ENCODE measurements around the gene TBC1D22A. TPM values are rescaled to one million over a fixed set of nuclear protein-coding genes. Genes with fewer than 3 reads are reported as not detected.

The TBC1D22A gene
- total and polyA plus RNA-seq, 7 experiments from 2014 or later: 18.6 to 50.1 (median 39.3) TPM

DNA sequence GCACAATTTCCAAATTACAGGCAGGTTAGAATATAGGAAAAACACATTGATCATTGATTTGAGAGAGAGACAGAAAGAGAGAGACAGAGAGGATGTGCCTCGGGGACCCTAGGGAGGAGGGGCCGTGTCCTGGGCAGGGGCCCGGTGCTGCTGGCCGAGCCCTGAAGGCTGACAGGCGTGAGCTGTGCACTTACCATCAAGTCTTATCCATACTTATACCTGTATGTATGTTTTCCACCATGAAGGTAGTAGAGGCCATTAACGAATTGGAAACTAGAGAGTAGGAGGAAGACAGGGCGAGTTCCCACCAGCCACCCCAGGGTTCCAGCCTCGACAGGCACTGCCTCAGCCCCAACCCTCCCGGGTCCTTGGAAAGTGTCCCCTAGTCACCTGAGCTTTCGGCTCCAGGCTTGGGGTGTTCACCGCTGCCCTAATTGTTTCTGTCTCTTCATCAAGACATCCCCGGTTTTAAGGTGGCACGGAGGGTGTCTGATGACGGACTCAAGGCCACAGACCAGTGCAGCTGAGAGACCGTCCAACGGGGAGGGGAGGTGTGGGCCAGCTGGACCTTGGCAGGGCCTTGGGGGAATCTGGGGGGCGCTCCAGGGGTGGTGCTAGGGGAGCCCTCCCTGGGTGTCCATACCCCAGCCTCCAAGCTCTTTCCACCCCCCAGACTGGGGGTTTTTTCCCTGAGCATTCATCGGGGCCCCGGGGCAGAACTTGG is 431.3 kb downstream of the TBC1D22A start:
- intact Hi-C loops (cut with micrococcal nuclease): no loop called here
- no peak overlapping the region for H3K4me3 ChIP-seq (ENCODE audit: low read length)
- no peaks in the 10 kb centered on the region for H3K4me1 Mint-ChIP-seq

DNA sequence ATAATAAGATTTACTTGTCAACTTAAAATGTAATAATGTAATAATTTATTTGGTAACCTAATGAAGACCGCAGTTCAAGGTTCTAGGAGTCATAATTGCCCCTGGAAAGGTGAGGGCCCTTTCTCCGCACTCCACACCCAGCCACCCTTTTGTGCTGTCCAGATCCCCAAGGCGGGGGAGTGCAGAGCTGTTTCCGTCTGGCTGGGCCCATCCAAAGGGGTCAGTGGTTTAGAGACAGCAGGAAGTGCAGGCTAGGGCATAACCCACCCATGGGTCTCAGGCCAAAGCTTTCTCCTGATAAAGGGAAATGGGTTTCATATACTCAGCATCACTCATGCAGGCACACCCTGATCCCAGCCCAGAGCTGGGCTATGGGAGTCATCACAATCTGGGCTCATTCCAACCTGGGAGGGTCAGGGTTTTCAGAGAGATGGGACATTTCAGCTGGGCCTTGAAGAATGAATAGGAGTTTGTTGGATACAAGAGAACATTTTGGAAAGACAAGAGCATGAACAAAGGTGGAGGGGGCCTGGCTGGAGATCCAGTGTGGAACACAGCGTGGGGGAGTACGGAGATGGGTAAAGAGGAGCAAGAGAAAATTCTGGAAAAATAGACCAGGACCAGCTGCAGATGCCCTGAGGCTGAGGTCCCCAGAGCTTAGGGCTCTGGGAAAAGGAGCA is 432.2 kb downstream of the TBC1D22A start:
- H3K9me3 ChIP-seq (ENCODE audit: control insufficient read depth in 2 of 3, low read length in 3 of 3): no peaks in the 10 kb centered on the region
- intact Hi-C loops (cut with micrococcal nuclease): no loop called here
- H3K4me3 ChIP-seq (ENCODE audit: low read length): no peak overlapping the region
- no peaks in the 10 kb centered on the region for H3K36me3 ChIP-seq (ENCODE audit: control insufficient read depth in 2 of 3, insufficient read depth in 3 of 3, low read length in 3 of 3)
- peaks cover 0 to 1% (median 0%) of the 10 kb centered on the region in 11 donors for H3K9me3 Mint-ChIP-seq
- POLR2A ChIA-PET: no interaction called here
- no peaks in the 10 kb centered on the region for H3K4me1 Mint-ChIP-seq
- H3K27ac ChIP-seq (ENCODE audit: low read depth, low read length): no peak overlapping the region
- CTCF ChIA-PET: no interaction called here
- H3K27me3 Mint-ChIP-seq: no peaks in the 10 kb centered on the region
- DNase-seq (peak in 1 of 9 donors; percentile 16), ATAC-seq (no peak)
- H3K36me3 Mint-ChIP-seq: no peaks in the 10 kb centered on the region
- H3K4me1 ChIP-seq (ENCODE audit: control insufficient read depth in 2 of 2, insufficient read depth in 2 of 2, low read length in 2 of 2): no peaks in the 10 kb centered on the region
- no peak overlapping the region for H3K27ac Mint-ChIP-seq
- no peaks in the 10 kb centered on the region for H3K27me3 ChIP-seq (ENCODE audit: control insufficient read depth in 2 of 2, insufficient read depth in 2 of 2, low read length in 2 of 2)
- H3K4me3 Mint-ChIP-seq: no peak overlapping the region

More for the DNA sequence above, 431.3 kb downstream of the TBC1D22A start:
- Mint-ChIP-seq H3K27ac (no peak overlapping the region), H3K4me3 (no peak overlapping the region), H3K9me3 (peaks cover 0 to 2% (median 0%) of the 10 kb centered on the region in 11 donors), H3K27me3 (no peaks in the 10 kb centered on the region), H3K36me3 (no peaks in the 10 kb centered on the region)
- no peak overlapping the region for H3K27ac ChIP-seq (ENCODE audit: low read depth, low read length)
- ChIA-PET POLR2A (no interaction called here), CTCF (interaction anchor here (0.7 kb wide), 1 partner anchor 69 kb away, joined by 3 read pairs; no protein-coding TSS in a partner anchor)
- H3K4me1 ChIP-seq (ENCODE audit: control insufficient read depth in 2 of 2, insufficient read depth in 2 of 2, low read length in 2 of 2): no peaks in the 10 kb centered on the region
- H3K9me3 ChIP-seq (ENCODE audit: control insufficient read depth in 2 of 3, low read length in 3 of 3): no peaks in the 10 kb centered on the region
- no peaks in the 10 kb centered on the region for H3K27me3 ChIP-seq (ENCODE audit: control insufficient read depth in 2 of 2, insufficient read depth in 2 of 2, low read length in 2 of 2)
- ATAC-seq (no peak), DNase-seq (peak in 1 of 9 donors; percentile 16)
- H3K36me3 ChIP-seq (ENCODE audit: control insufficient read depth in 2 of 3, insufficient read depth in 3 of 3, low read length in 3 of 3): no peaks in the 10 kb centered on the region

DNA sequence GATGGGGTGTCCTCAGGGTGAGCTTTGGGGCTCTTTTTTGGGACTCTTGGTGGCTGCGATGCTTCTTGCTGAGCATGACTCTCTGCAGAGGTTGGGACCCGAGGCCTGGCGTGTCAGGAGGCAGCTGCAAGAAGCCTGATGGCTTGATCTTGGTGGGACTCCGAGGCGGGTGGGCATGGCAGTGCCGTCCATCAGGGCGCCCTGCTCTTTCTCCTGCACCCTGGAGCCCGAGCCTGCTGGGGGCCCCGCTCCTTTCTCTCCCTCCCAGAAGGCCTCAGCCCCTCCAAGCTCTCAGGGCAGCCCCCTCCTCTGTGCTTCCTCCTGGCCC is 432.7 kb downstream of the TBC1D22A start:
- ChIA-PET CTCF (no interaction called here), POLR2A (no interaction called here)
- Histone ChIP-seq H3K27me3 (ENCODE audit: control insufficient read depth in 2 of 2, insufficient read depth in 2 of 2, low read length in 2 of 2) (no peaks in the 10 kb centered on the region), H3K27ac (ENCODE audit: low read depth, low read length) (no peak overlapping the region), H3K36me3 (ENCODE audit: control insufficient read depth in 2 of 3, insufficient read depth in 3 of 3, low read length in 3 of 3) (no peaks in the 10 kb centered on the region), H3K9me3 (ENCODE audit: control insufficient read depth in 2 of 3, low read length in 3 of 3) (no peaks in the 10 kb centered on the region), H3K4me3 (ENCODE audit: low read length) (no peak overlapping the region), H3K4me1 (ENCODE audit: control insufficient read depth in 2 of 2, insufficient read depth in 2 of 2, low read length in 2 of 2) (no peaks in the 10 kb centered on the region)
- Mint-ChIP-seq H3K4me3 (no peak overlapping the region), H3K4me1 (no peaks in the 10 kb centered on the region), H3K36me3 (no peaks in the 10 kb centered on the region), H3K9me3 (peaks cover 0 to 1% (median 0%) of the 10 kb centered on the region in 11 donors), H3K27me3 (no peaks in the 10 kb centered on the region), H3K27ac (peak overlapping the region in 1 of 9 donors; percentile 5)
- ATAC-seq (no peak), DNase-seq (no peak)
- intact Hi-C loops (cut with micrococcal nuclease): no loop called here

DNA sequence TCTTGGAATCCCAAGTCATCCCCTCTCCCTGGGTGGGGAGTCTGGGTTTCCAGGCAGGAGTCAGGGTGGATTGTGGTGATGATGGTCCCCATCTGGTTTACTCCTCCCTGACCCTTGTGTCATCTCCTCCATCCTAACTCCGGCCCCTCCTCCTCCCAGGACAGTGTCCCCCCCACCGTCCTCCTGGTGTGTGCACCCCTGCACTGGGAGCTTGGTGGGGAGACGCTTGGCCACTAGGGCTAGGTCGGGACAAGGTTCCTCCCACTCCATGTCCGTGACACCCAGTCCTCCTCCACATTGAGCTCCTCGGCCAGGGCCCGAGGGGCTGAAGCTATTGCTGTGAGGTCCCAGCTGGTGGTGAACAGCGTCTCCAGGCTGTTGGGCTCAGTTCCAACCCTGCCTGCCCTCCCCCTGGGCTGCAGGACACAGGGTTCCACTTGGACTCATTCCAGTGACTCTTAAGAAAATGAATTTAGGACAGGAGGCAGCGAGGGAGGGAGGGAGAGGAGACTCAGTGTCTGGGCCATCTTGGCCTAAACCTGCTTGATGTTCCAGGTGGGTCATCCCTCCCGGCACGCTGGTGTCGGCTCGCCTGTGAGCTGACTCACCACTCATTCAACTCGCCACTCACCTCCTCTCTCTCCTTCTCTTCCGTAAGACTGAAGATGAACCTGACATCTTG is 433.2 kb downstream of the TBC1D22A start:
- Mint-ChIP-seq H3K4me1 (no peaks in the 10 kb centered on the region), H3K27me3 (no peaks in the 10 kb centered on the region), H3K9me3 (peaks cover 0 to 1% (median 0%) of the 10 kb centered on the region in 11 donors), H3K36me3 (no peaks in the 10 kb centered on the region), H3K27ac (peak overlapping the region in 1 of 9 donors; percentile 5), H3K4me3 (no peak overlapping the region)
- ATAC-seq (no peak), DNase-seq (peak in 1 of 9 donors; percentile 11)
- no peak overlapping the region for H3K27ac ChIP-seq (ENCODE audit: low read depth, low read length)
- intact Hi-C loops (cut with micrococcal nuclease): no loop called here
- H3K4me3 ChIP-seq (ENCODE audit: low read length): no peak overlapping the region
- no peaks in the 10 kb centered on the region for H3K4me1 ChIP-seq (ENCODE audit: control insufficient read depth in 2 of 2, insufficient read depth in 2 of 2, low read length in 2 of 2)
- no peaks in the 10 kb centered on the region for H3K9me3 ChIP-seq (ENCODE audit: control insufficient read depth in 2 of 3, low read length in 3 of 3)
- ChIA-PET CTCF (no interaction called here), POLR2A (no interaction called here)
- H3K36me3 ChIP-seq (ENCODE audit: control insufficient read depth in 2 of 3, insufficient read depth in 3 of 3, low read length in 3 of 3): no peaks in the 10 kb centered on the region
- H3K27me3 ChIP-seq (ENCODE audit: control insufficient read depth in 2 of 2, insufficient read depth in 2 of 2, low read length in 2 of 2): no peaks in the 10 kb centered on the region

DNA sequence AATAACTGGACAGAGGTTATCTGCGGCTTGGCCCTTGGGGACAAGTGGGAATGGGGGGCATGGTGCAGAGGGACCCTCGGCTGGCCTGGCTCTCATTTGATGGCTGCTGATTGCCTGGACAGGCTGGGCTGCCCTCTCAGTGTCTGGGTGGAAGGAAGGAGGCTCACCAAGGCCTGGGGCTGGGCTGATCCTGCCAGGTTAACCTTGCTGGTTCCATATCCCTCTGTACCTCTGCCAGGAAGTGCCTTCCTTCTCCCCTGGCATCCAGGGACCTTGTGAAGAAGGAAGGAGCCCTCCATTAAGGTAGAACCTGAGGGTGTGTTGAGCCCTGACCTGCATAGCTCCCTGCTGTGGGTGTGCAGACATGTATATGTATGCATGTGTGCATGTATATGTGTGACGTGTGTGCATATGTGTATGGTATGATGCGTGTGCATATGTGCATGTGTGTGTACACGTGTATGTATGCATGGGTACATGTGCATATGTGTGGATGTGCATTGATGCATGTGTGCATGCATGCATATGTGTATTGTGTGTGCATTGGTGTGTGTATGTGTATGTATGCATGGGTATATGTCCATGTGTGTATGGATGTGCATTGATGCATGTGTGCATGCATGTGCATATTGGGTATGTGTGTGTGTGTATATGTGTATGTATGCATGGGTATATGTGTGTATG is 433.9 kb downstream of the TBC1D22A start:
- ATAC-seq (no peak), DNase-seq (peak in 1 of 9 donors; percentile 4)
- Histone ChIP-seq H3K27me3 (ENCODE audit: control insufficient read depth in 2 of 2, insufficient read depth in 2 of 2, low read length in 2 of 2) (no peaks in the 10 kb centered on the region), H3K4me1 (ENCODE audit: control insufficient read depth in 2 of 2, insufficient read depth in 2 of 2, low read length in 2 of 2) (no peaks in the 10 kb centered on the region), H3K27ac (ENCODE audit: low read depth, low read length) (no peak overlapping the region), H3K9me3 (ENCODE audit: control insufficient read depth in 2 of 3, low read length in 3 of 3) (no peaks in the 10 kb centered on the region), H3K36me3 (ENCODE audit: control insufficient read depth in 2 of 3, insufficient read depth in 3 of 3, low read length in 3 of 3) (no peaks in the 10 kb centered on the region), H3K4me3 (ENCODE audit: low read length) (no peak overlapping the region)
- ChIA-PET CTCF (no interaction called here), POLR2A (no interaction called here)
- peaks cover 0 to 1% (median 0%) of the 10 kb centered on the region in 11 donors for H3K9me3 Mint-ChIP-seq
- intact Hi-C loops (cut with micrococcal nuclease): no loop called here
- no peak overlapping the region for H3K4me3 Mint-ChIP-seq
- H3K4me1 Mint-ChIP-seq: no peaks in the 10 kb centered on the region
- H3K36me3 Mint-ChIP-seq: no peaks in the 10 kb centered on the region
- no peaks in the 10 kb centered on the region for H3K27me3 Mint-ChIP-seq
- H3K27ac Mint-ChIP-seq: no peak overlapping the region

DNA sequence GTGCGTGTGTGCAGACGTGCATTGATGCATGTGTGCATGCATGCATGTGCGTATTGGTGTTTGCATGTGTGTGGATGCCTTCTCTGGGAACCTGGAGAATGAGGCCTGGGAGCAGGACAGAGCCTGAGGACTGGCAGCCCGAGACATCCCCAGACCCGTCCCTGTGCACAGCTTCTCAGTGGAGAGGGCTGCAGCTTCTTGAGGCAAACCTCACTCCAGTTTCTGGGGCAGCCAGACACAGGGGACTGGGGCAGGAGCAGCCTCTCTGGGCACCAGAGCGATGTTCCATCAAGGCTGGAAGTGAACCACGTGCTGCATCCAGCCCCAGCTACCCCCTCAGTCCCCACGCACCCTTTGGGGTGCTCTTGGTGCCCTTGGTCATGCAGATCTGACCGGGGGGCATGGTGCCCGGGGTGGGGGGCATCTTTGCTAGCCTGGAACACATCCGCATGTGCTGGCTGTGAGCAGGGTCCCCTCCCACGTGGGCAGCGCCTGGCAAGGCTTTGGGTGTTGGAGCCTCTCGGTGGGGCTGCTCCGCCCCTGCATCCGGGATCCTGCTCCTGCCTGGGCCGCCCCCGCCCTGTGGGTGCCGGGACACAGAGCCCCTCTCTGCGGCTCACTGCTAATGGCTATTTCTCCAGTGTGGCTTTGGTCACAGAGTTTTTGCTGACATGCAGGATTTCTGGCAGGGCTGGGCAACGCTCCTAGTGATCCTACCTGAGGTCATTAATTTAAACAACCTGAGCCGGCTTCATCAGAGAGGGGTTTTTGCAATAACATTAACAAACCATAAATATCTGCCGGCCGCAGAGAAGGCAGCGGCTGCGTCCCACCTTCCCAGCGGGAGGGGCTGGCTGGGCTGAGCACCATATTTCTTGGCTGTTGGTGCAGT is 434.7 kb downstream of the TBC1D22A start:
- CTCF ChIA-PET: no interaction called here
- peaks cover 0 to 1% (median 0%) of the 10 kb centered on the region in 11 donors for H3K9me3 Mint-ChIP-seq
- DNase-seq (peak in 1 of 9 donors; percentile 19), ATAC-seq (no peak)
- Histone ChIP-seq H3K27ac (ENCODE audit: low read depth, low read length) (no peak overlapping the region), H3K9me3 (ENCODE audit: control insufficient read depth in 2 of 3, low read length in 3 of 3) (no peaks in the 10 kb centered on the region), H3K4me3 (ENCODE audit: low read length) (no peak overlapping the region), H3K27me3 (ENCODE audit: control insufficient read depth in 2 of 2, insufficient read depth in 2 of 2, low read length in 2 of 2) (no peaks in the 10 kb centered on the region), H3K36me3 (ENCODE audit: control insufficient read depth in 2 of 3, insufficient read depth in 3 of 3, low read length in 3 of 3) (no peaks in the 10 kb centered on the region), H3K4me1 (ENCODE audit: control insufficient read depth in 2 of 2, insufficient read depth in 2 of 2, low read length in 2 of 2) (no peaks in the 10 kb centered on the region)
- H3K36me3 Mint-ChIP-seq: no peaks in the 10 kb centered on the region
- H3K27ac Mint-ChIP-seq: no peak overlapping the region
- no peaks in the 10 kb centered on the region for H3K27me3 Mint-ChIP-seq
- H3K4me1 Mint-ChIP-seq: no peaks in the 10 kb centered on the region
- no peak overlapping the region for H3K4me3 Mint-ChIP-seq
- intact Hi-C loops (cut with micrococcal nuclease): no loop called here
- POLR2A ChIA-PET: no interaction called here

All from naive thymus-derived CD4-positive, alpha-beta T cell (primary cell).